ENCODE measurements around the gene TUBA4B. TPM values are rescaled to one million over a fixed set of nuclear protein-coding genes. Genes with fewer than 3 reads are reported as not detected.

Gene TUBA4B
- total RNA-seq, 1 donor from 2014 or later: not detected

DNA sequence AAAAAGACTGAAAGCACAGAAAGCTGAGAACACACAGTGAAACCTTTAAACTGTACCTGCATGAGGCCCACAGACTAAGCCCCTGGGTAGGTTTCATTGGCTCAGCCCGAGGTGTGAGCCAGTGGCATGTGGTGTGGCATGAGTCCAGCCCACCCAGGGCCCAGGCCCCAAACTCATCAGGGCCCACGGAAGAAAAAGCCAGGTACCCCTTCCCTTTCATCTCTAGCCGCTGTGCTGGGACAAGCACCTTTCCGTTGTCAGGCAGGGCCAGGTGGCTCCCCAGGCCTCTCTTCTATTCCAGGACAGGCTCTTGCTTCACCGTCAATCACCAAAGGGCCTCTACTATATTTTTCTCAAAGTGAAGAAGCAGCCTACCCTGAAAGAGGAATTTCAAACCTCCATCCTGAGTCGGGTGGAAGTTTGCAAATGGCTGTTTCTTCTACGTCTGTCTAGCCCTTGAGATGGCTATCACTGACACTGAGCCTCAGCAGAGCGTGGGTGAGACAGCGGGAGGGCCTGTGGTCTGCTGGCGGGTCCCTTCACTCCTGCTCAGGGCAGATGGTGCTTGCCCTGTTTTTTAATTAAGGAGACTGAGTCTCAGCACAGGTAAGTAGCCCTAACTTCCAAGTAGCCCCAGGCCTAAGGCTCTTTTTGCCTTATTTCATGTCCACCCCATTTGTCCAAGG, 34.7 kb downstream of the TUBA4B start:
- no peak for DNase-seq (ENCODE audit: low spot score)
- no peaks in the 10 kb centered on the region for H3K9me3 Mint-ChIP-seq (ENCODE audit: unreplicated experiment)
- H3K4me3 Mint-ChIP-seq (ENCODE audit: unreplicated experiment): no peak overlapping the region
- peaks cover 12% of the 10 kb centered on the region for H3K36me3 Mint-ChIP-seq (ENCODE audit: low read depth, unreplicated experiment)
- H3K27me3 Mint-ChIP-seq (ENCODE audit: unreplicated experiment): peaks cover 5% of the 10 kb centered on the region
- TF ChIP-seq, protein P1, sequence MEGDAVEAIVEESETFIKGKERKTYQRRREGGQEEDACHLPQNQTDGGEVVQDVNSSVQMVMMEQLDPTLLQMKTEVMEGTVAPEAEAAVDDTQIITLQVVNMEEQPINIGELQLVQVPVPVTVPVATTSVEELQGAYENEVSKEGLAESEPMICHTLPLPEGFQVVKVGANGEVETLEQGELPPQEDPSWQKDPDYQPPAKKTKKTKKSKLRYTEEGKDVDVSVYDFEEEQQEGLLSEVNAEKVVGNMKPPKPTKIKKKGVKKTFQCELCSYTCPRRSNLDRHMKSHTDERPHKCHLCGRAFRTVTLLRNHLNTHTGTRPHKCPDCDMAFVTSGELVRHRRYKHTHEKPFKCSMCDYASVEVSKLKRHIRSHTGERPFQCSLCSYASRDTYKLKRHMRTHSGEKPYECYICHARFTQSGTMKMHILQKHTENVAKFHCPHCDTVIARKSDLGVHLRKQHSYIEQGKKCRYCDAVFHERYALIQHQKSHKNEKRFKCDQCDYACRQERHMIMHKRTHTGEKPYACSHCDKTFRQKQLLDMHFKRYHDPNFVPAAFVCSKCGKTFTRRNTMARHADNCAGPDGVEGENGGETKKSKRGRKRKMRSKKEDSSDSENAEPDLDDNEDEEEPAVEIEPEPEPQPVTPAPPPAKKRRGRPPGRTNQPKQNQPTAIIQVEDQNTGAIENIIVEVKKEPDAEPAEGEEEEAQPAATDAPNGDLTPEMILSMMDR (IDR thresholded peaks at IDR 0.05; ENCODE audit: unreplicated experiment): no peak
- H3K27ac Mint-ChIP-seq (ENCODE audit: unreplicated experiment): no peak overlapping the region
- no peaks in the 10 kb centered on the region for H3K4me1 Mint-ChIP-seq (ENCODE audit: unreplicated experiment)

DNA sequence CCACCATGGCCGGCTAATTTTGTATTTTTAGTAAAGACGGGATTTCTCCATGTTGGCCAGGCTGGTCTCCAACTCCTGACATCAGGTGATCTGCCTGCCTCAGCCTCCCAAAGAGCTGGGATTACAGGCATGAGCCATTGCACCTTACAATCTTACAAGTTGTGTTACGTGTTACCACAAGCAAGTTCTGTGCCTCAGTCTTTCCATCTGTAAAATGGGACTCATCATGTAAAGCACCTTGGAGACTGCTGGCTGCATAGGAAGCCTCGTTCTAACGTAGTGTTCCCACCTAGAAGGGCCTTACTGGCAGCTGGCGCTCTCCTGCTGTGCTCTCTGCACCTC, 36.1 kb downstream of the TUBA4B start:
- peaks cover 3% of the 10 kb centered on the region for H3K36me3 Mint-ChIP-seq (ENCODE audit: low read depth, unreplicated experiment)
- H3K4me3 Mint-ChIP-seq (ENCODE audit: unreplicated experiment): no peak overlapping the region
- H3K27ac Mint-ChIP-seq (ENCODE audit: unreplicated experiment): no peak overlapping the region
- H3K9me3 Mint-ChIP-seq (ENCODE audit: unreplicated experiment): no peaks in the 10 kb centered on the region
- peaks cover 3% of the 10 kb centered on the region for H3K4me1 Mint-ChIP-seq (ENCODE audit: unreplicated experiment)
- TF ChIP-seq, protein P1 (IDR thresholded peaks at IDR 0.05; ENCODE audit: unreplicated experiment): no peak
- peaks cover 7% of the 10 kb centered on the region for H3K27me3 Mint-ChIP-seq (ENCODE audit: unreplicated experiment)
- DNase-seq (ENCODE audit: low spot score): no peak

DNA sequence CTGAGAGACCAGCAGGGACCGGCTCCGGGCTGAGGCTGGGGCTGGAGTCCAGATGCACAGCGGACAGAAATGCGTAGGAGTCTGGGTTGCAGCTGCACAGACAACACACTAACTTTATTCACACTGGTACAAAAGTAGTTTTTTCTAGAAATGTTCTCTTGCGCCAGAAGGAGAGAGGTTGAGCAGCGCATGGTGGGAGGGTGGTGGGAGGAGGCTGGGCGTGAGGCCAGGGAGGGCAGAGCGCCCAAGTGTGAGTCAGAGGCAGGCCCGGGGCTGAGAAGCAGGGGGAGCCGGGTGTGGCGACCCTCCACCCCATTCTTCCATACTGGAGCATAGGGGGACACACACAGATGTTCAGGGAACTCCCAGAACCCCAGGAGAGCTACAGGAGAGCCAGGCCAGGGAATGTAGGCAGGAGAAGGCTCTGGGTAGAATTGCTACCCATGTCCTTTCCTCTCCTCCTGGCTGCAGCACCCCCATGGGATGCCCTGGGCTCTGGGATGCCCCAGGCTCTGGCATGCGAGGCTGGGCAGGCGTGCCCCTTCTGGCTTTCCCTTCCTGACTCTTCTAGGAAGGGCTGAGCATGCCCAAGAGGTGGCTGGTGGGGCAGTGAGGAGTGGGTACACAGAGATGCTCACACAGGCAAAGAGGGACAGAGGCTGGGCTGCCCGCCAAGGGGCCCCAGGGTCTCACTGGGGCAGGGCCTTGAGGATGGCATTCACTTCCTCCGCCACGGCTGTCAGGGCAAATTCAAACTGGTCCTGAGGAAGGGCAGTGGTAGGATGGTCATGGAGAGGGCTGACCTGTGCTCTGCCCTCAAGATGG, 36.7 kb downstream of the TUBA4B start:
- DNase-seq (ENCODE audit: low spot score): no peak
- H3K4me1 Mint-ChIP-seq (ENCODE audit: unreplicated experiment): peaks cover 6% of the 10 kb centered on the region
- peaks cover 3% of the 10 kb centered on the region for H3K36me3 Mint-ChIP-seq (ENCODE audit: low read depth, unreplicated experiment)
- H3K4me3 Mint-ChIP-seq (ENCODE audit: unreplicated experiment): no peak overlapping the region
- peaks cover 7% of the 10 kb centered on the region for H3K27me3 Mint-ChIP-seq (ENCODE audit: unreplicated experiment)
- no peaks in the 10 kb centered on the region for H3K9me3 Mint-ChIP-seq (ENCODE audit: unreplicated experiment)
- no peak overlapping the region for H3K27ac Mint-ChIP-seq (ENCODE audit: unreplicated experiment)
- TF ChIP-seq, protein P1 (IDR thresholded peaks at IDR 0.05; ENCODE audit: unreplicated experiment): no peak

DNA sequence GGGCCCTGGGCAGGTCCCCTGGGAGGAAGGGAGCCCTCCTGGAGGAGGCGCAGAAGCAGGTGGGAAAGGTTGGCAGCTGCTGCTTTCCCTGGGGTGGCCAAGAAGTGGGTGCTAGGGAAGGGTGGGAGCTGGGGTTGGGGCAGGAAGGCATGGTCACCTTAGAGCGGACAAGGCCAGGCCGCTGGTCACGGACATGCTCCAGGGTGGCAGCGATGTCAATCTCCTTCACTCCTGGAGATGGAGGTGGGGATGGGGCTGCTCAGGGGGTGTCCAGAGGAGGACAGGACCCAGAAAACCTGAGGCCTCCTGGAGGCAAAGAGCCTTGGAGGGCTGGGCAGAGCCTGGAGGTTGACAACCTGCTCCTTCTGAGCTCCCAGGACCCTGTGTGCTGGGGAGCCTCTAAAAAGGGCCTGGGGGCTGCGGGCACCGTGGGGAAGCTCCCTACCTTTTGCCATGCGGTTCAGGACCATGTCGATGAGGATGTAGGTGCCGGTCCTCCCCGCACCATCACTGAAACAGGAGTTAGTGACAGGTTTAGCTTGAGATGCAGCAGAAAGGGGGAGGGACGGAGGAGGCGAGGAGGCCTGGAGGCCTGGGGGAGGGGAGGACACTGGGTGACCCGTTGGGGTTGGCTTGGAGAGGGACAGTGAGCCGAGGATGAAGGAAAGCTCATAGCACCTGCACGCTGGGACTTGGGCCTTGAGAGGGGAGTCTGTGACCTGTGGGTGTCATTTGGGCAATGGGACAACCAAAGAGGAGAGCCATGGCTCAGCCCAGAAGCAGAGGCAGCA, 37.5 kb downstream of the TUBA4B start:
- Mint-ChIP-seq H3K4me1 (ENCODE audit: unreplicated experiment) (peaks cover 6% of the 10 kb centered on the region), H3K4me3 (ENCODE audit: unreplicated experiment) (no peak overlapping the region), H3K27me3 (ENCODE audit: unreplicated experiment) (peaks cover 7% of the 10 kb centered on the region), H3K27ac (ENCODE audit: unreplicated experiment) (no peak overlapping the region), H3K9me3 (ENCODE audit: unreplicated experiment) (peaks cover under 1% of the 10 kb centered on the region), H3K36me3 (ENCODE audit: low read depth, unreplicated experiment) (peaks cover 1% of the 10 kb centered on the region)
- no peak for DNase-seq (ENCODE audit: low spot score)
- TF ChIP-seq, protein P1 (IDR thresholded peaks at IDR 0.05; ENCODE audit: unreplicated experiment): no peak

Data from endothelial cell (in vitro differentiated cells).